Activated B cell treated with CpG ODN at 0.5 μM for 24 hours (primary cell): ENCODE data around the gene NR6A1. TPM values are rescaled to one million over a fixed set of nuclear protein-coding genes. Genes with fewer than 3 reads are reported as not detected.
"Not testable (repeated sequence)": the region's sequence is repeated elsewhere in the genome, so short reads cannot be mapped to it uniquely, and the experiment has no call there.

Experiments used
- ATAC-seq: fragments of 200-7000 bp; cut with Tn5 transposase; one replicate; pipeline ENCODE4 v1.10.0; 2021; ENCODE audit warnings: low read depth, mild to moderate bottlenecking, moderate library complexity
- CTCF ChIA-PET: fragments of 350-600 bp; sonication (Branson Sonifier 250); formaldehyde crosslinking; loops from one replicate; lab custom pipeline; 2021; ENCODE audit warnings: antibody characterized with exemption; lab: Charles Lee
- POLR2A ChIA-PET: fragments of 350-600 bp; sonication (Branson Sonifier 250); formaldehyde crosslinking; loops from one replicate; lab custom pipeline; 2021; ENCODE audit warnings: antibody characterized with exemption; lab: Charles Lee
- DNase-seq: peaks from one replicate; pipeline ENCODE4 v3.0.0; 2022
- H3K27ac Mint-ChIP-seq: one replicate; pipeline ENCODE4 v1.8.0; 2020; ENCODE audit warnings: mixed read lengths
- H3K27me3 Mint-ChIP-seq: one replicate; pipeline ENCODE4 v1.8.0; 2021; ENCODE audit warnings: mixed read lengths
- H3K36me3 Mint-ChIP-seq: one replicate; pipeline ENCODE4 v1.8.0; 2021; ENCODE audit warnings: low read depth, mixed read lengths
- H3K4me1 Mint-ChIP-seq: one replicate; pipeline ENCODE4 v1.8.0; 2021; ENCODE audit warnings: mixed read lengths
- H3K4me3 Mint-ChIP-seq: one replicate; pipeline ENCODE4 v1.8.0; 2020; ENCODE audit warnings: mild to moderate bottlenecking, mixed read lengths
- H3K9me3 Mint-ChIP-seq: one replicate; pipeline ENCODE4 v1.8.0; 2020; ENCODE audit warnings: mixed read lengths
- CTCF ChIP-seq: fragments of 200-600 bp; IDR thresholded peaks from one replicate; pipeline ENCODE4 v1.8.0; 2022; ENCODE audit warnings: antibody characterized with exemption, mild to moderate bottlenecking
- intact Hi-C: fragments of 100-400 bp; cut with micrococcal nuclease; formaldehyde crosslinking; loops from one replicate; pipeline ENCODE4 v1.15.1; 2024
- total RNA-seq: library from RNA; stranded (reverse); gene quantifications from 2 replicates; pipeline ENCODE4 v1.2.3, GENCODE V29; 2022

NR6A1 gene
- total RNA-seq, 1 donor from 2014 or later: 3.1 TPM

- no peak for DNase-seq
- Mint-ChIP-seq H3K9me3 (no peaks in the 10 kb centered on the region), H3K4me1 (no peaks in the 10 kb centered on the region), H3K36me3 (no peaks in the 10 kb centered on the region), H3K27me3 (no peaks in the 10 kb centered on the region), H3K27ac (no peak overlapping the region), H3K4me3 (no peak overlapping the region)
- no peak for TF ChIP-seq CTCF
- intact Hi-C loops: no loop called here
- ChIA-PET POLR2A (no interaction called here), CTCF (no interaction called here)
- ATAC-seq: no peak
These were observed 28.2 kb downstream of the NR6A1 start for GRCh38 chr9:124742940-124743339.

GRCh38 chr9:124741662-124742061 is 29.4 kb downstream of the NR6A1 start:
- no peaks in the 10 kb centered on the region for H3K4me1 Mint-ChIP-seq
- H3K4me3 Mint-ChIP-seq: no peak overlapping the region
- DNase-seq: no peak
- POLR2A ChIA-PET: no interaction called here
- no peak for TF ChIP-seq CTCF
- intact Hi-C loops: no loop called here
- no peaks in the 10 kb centered on the region for H3K36me3 Mint-ChIP-seq
- H3K9me3 Mint-ChIP-seq: no peaks in the 10 kb centered on the region
- H3K27ac Mint-ChIP-seq: no peak overlapping the region
- H3K27me3 Mint-ChIP-seq: no peaks in the 10 kb centered on the region
- CTCF ChIA-PET: no interaction called here
- no peak for ATAC-seq

- H3K27ac Mint-ChIP-seq: no peak overlapping the region
- TF ChIP-seq CTCF: no peak
- ChIA-PET POLR2A (no interaction called here), CTCF (no interaction called here)
- H3K27me3 Mint-ChIP-seq: no peaks in the 10 kb centered on the region
- H3K4me3 Mint-ChIP-seq: no peak overlapping the region
- H3K4me1 Mint-ChIP-seq: no peaks in the 10 kb centered on the region
- no peaks in the 10 kb centered on the region for H3K36me3 Mint-ChIP-seq
- DNase-seq (no peak), ATAC-seq (no peak)
- H3K9me3 Mint-ChIP-seq: no peaks in the 10 kb centered on the region
- intact Hi-C loops: no loop called here
These were observed 30.0 kb downstream of the NR6A1 start for GRCh38 chr9:124741149-124741548.

- Mint-ChIP-seq H3K9me3 (no peaks in the 10 kb centered on the region), H3K27me3 (no peaks in the 10 kb centered on the region), H3K36me3 (no peaks in the 10 kb centered on the region), H3K4me1 (no peaks in the 10 kb centered on the region), H3K4me3 (no peak overlapping the region), H3K27ac (no peak overlapping the region)
- ATAC-seq: no peak
- ChIA-PET CTCF (no interaction called here), POLR2A (no interaction called here)
- intact Hi-C loops: no loop called here
- DNase-seq: no peak
- TF ChIP-seq CTCF: no peak
These were observed 31.8 kb downstream of the NR6A1 start for GRCh38 chr9:124739360-124739759.

- intact Hi-C loops, ATAC-seq, POLR2A ChIA-PET, H3K4me3 Mint-ChIP-seq, H3K36me3 Mint-ChIP-seq, DNase-seq, H3K27me3 Mint-ChIP-seq, H3K9me3 Mint-ChIP-seq, H3K27ac Mint-ChIP-seq, H3K4me1 Mint-ChIP-seq, CTCF ChIA-PET: not testable (repeated sequence)
These were observed 33.0 kb downstream of the NR6A1 start for GRCh38 chr9:124738075-124738474.

GRCh38 chr9:124735121-124735520 is 36.0 kb downstream of the NR6A1 start:
- ATAC-seq (no peak), DNase-seq (no peak)
- intact Hi-C loops: no loop called here
- peaks cover 3% of the 10 kb centered on the region for H3K4me1 Mint-ChIP-seq
- no peaks in the 10 kb centered on the region for H3K27me3 Mint-ChIP-seq
- H3K36me3 Mint-ChIP-seq: no peaks in the 10 kb centered on the region
- no peaks in the 10 kb centered on the region for H3K9me3 Mint-ChIP-seq
- CTCF ChIA-PET: no interaction called here
- no peak overlapping the region for H3K4me3 Mint-ChIP-seq
- TF ChIP-seq CTCF: no peak
- no peak overlapping the region for H3K27ac Mint-ChIP-seq
- POLR2A ChIA-PET: no interaction called here

GRCh38 chr9:124734741-124735083 is 36.4 kb downstream of the NR6A1 start:
- ATAC-seq, H3K27me3 Mint-ChIP-seq, H3K9me3 Mint-ChIP-seq, intact Hi-C loops, POLR2A ChIA-PET, H3K27ac Mint-ChIP-seq, H3K4me1 Mint-ChIP-seq, DNase-seq, H3K4me3 Mint-ChIP-seq, H3K36me3 Mint-ChIP-seq: not testable (repeated sequence)
- CTCF ChIA-PET: interaction anchor here (0.6 kb wide), 1 partner anchor 14 kb away, joined by 3 read pairs; no protein-coding TSS in a partner anchor
